Activated T-helper 17 cell treated with anti-CD3 and anti-CD28 coated beads, Interleukin-2, amount 50 U/mL, for 72 hours (primary cell): ENCODE data around the gene ATP6V1C2. TPM values are rescaled to one million over a fixed set of nuclear protein-coding genes. Genes with fewer than 3 reads are reported as not detected.
"Not testable (repeated sequence)": the region's sequence is repeated elsewhere in the genome, so short reads cannot be mapped to it uniquely, and the experiment has no call there.

Experiments
- ATAC-seq: fragments of 150-1000 bp; cut with Tn5 transposase; replicated peaks from 2 replicates; pipeline ENCODE4 v1.10.0; 2021; ENCODE audit warnings: mild to moderate bottlenecking, moderate library complexity
- H3K27ac Mint-ChIP-seq: one replicate; pipeline ENCODE4 v1.8.0; 2022; ENCODE audit warnings: mixed read lengths
- H3K27me3 Mint-ChIP-seq: one replicate; pipeline ENCODE4 v1.8.0; 2022; ENCODE audit warnings: mixed read lengths
- H3K36me3 Mint-ChIP-seq: one replicate; pipeline ENCODE4 v1.8.0; 2022; ENCODE audit warnings: low read depth, mild to moderate bottlenecking, mixed read lengths
- H3K4me1 Mint-ChIP-seq: one replicate; pipeline ENCODE4 v1.8.0; 2022; ENCODE audit warnings: mixed read lengths
- H3K4me3 Mint-ChIP-seq: one replicate; pipeline ENCODE4 v1.8.0; 2022; ENCODE audit warnings: mild to moderate bottlenecking, mixed read lengths
- H3K9me3 Mint-ChIP-seq: one replicate; pipeline ENCODE4 v1.8.0; 2022; ENCODE audit warnings: mixed read lengths
- total RNA-seq, 2 donors: library from RNA; stranded (reverse); gene quantifications; one replicate each; pipeline ENCODE4 v1.2.3, GENCODE V29; 2022

Gene ATP6V1C2
- total RNA-seq, 2 donors from 2014 or later: not detected

GRCh38 chr2:10793816-10794215, 72.4 kb downstream of the ATP6V1C2 start:
- no peak for ATAC-seq
- no peak overlapping the region for H3K4me3 Mint-ChIP-seq
- H3K27ac Mint-ChIP-seq: no peak overlapping the region
- no peaks in the 10 kb centered on the region for H3K27me3 Mint-ChIP-seq
- peaks cover 100% of the 10 kb centered on the region for H3K36me3 Mint-ChIP-seq
- peaks cover 39% of the 10 kb centered on the region for H3K4me1 Mint-ChIP-seq
- no peaks in the 10 kb centered on the region for H3K9me3 Mint-ChIP-seq

GRCh38 chr2:10794876-10795275, 73.4 kb downstream of the ATP6V1C2 start:
- H3K4me3 Mint-ChIP-seq: no peak overlapping the region
- peaks cover 100% of the 10 kb centered on the region for H3K36me3 Mint-ChIP-seq
- H3K27me3 Mint-ChIP-seq: no peaks in the 10 kb centered on the region
- no peak overlapping the region for H3K27ac Mint-ChIP-seq
- H3K4me1 Mint-ChIP-seq: peaks cover 40% of the 10 kb centered on the region
- H3K9me3 Mint-ChIP-seq: no peaks in the 10 kb centered on the region
- ATAC-seq: no peak

DNA sequence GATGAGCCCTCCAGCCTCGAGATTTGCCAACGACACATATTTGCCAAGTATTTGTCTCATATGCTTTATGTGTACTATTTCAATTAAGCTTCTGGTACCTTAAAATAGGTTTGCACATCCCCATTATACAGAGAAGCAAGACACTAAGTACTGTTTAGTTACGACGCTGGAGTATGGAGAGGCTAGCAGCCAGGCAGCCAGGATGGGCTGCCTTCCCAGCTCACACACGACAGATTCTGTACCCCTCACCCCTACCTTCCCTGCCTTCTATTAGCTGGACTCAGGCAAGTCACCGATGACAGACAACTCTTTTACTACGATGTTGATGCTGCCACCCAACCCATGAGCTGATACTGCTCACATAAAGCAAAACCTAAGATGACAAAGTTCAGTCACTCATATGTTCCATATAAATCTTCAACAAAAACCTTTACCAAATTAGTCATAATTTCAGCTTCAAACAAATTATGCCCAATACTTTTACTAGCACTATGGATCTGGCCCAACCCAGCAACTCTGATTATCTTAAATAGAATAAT, 74.1 kb downstream of the ATP6V1C2 start:
- peak overlapping the region; percentile 5 for H3K27ac Mint-ChIP-seq
- H3K4me1 Mint-ChIP-seq: peaks cover 35% of the 10 kb centered on the region
- peak; percentile 54 for ATAC-seq

DNA sequence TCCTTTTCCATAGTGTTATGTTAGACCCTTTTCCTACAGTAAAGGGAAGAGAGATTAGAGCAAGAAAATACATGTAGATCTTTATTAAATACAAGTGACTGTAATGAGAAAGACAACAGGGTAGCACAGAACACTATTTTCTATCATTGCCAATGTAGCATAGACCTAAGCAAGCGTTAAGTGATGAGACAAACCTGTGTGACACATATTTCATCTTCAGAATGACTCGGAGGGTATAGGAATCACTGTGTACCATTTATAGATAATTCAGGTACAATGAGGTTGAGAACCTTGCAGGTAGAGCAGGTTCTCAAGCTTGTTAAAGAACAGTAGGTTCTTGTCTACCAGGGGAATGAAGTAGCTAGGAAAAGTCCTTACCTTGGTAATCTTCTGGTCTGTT, 75.3 kb downstream of the ATP6V1C2 start:
- Mint-ChIP-seq H3K36me3 (peaks cover 100% of the 10 kb centered on the region), H3K4me3 (no peak overlapping the region), H3K9me3 (no peaks in the 10 kb centered on the region), H3K27ac (peak overlapping the region; percentile 5), H3K27me3 (no peaks in the 10 kb centered on the region), H3K4me1 (peaks cover 25% of the 10 kb centered on the region)
- ATAC-seq: peak; percentile 65

More for the DNA sequence above, 74.1 kb downstream of the ATP6V1C2 start:
- Mint-ChIP-seq H3K4me3 (no peak overlapping the region), H3K27me3 (no peaks in the 10 kb centered on the region), H3K9me3 (no peaks in the 10 kb centered on the region), H3K36me3 (peaks cover 100% of the 10 kb centered on the region)

- Mint-ChIP-seq H3K9me3 (no peaks in the 10 kb centered on the region), H3K4me1 (peaks cover 12% of the 10 kb centered on the region), H3K27ac (peak overlapping the region; percentile 63), H3K4me3 (no peak overlapping the region), H3K36me3 (peaks cover 100% of the 10 kb centered on the region), H3K27me3 (no peaks in the 10 kb centered on the region)
- ATAC-seq: no peak
Observed at GRCh38 chr2:10798783-10799182, 77.4 kb downstream of the ATP6V1C2 start.

DNA sequence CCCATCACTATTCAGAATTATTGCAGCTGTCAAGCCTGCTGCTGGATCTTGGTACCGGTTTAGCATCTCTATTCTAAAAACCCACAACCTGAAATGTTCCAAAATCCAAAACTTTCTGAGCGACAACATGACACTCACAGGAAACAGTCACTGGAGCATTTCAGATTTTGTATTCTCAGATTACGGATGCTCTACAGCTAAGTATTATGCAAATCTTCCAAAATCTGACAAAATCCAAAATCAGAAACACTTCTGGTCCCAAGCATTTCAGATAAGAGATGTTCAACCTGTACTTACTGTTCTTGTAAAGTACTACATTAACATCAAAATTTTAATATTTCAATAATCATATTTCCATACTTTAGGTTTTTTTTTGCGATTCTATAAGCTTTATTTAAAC, 78.7 kb downstream of the ATP6V1C2 start:
- Mint-ChIP-seq H3K27me3 (no peaks in the 10 kb centered on the region), H3K4me3 (no peak overlapping the region), H3K36me3 (peaks cover 98% of the 10 kb centered on the region), H3K4me1 (peaks cover 12% of the 10 kb centered on the region), H3K9me3 (no peaks in the 10 kb centered on the region), H3K27ac (no peak overlapping the region)
- ATAC-seq: no peak

- Mint-ChIP-seq H3K27me3 (no peaks in the 10 kb centered on the region), H3K27ac (peak overlapping the region; percentile 10), H3K4me3 (no peak overlapping the region), H3K4me1 (peaks cover 11% of the 10 kb centered on the region), H3K9me3 (no peaks in the 10 kb centered on the region), H3K36me3 (peaks cover 91% of the 10 kb centered on the region)
- ATAC-seq: no peak
Observed at GRCh38 chr2:10802657-10803056, 81.2 kb downstream of the ATP6V1C2 start.

DNA sequence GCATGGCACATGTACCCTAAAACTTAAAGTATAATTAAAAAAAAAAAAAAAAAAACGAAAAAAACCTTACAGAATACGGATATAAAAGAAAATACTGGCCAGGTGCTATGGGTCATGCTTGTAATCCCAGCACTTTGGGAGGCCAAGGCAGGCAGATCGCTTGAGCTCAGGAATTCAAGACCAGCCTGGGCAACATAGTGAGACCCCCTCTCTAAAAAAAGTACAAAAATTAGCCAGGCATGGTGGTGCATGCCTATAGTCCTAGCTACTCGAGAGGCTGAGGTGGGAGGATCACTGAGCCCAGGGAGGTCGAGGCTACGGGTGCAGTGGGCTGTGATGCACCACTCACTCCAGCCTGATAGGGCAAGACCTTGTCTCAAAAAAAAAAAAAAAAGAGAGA, 84.6 kb downstream of the ATP6V1C2 start:
- not testable (repeated sequence) for H3K27me3 Mint-ChIP-seq, H3K9me3 Mint-ChIP-seq, H3K4me3 Mint-ChIP-seq, H3K27ac Mint-ChIP-seq, ATAC-seq
- peaks cover 91% of the 10 kb centered on the region for H3K36me3 Mint-ChIP-seq
- peaks cover 26% of the 10 kb centered on the region for H3K4me1 Mint-ChIP-seq

GRCh38 chr2:10806543-10806942, 85.1 kb downstream of the ATP6V1C2 start:
- Mint-ChIP-seq H3K27ac (no peak overlapping the region), H3K27me3 (no peaks in the 10 kb centered on the region), H3K36me3 (peaks cover 91% of the 10 kb centered on the region), H3K4me1 (peaks cover 26% of the 10 kb centered on the region), H3K9me3 (no peaks in the 10 kb centered on the region), H3K4me3 (no peak overlapping the region)
- ATAC-seq: no peak

DNA sequence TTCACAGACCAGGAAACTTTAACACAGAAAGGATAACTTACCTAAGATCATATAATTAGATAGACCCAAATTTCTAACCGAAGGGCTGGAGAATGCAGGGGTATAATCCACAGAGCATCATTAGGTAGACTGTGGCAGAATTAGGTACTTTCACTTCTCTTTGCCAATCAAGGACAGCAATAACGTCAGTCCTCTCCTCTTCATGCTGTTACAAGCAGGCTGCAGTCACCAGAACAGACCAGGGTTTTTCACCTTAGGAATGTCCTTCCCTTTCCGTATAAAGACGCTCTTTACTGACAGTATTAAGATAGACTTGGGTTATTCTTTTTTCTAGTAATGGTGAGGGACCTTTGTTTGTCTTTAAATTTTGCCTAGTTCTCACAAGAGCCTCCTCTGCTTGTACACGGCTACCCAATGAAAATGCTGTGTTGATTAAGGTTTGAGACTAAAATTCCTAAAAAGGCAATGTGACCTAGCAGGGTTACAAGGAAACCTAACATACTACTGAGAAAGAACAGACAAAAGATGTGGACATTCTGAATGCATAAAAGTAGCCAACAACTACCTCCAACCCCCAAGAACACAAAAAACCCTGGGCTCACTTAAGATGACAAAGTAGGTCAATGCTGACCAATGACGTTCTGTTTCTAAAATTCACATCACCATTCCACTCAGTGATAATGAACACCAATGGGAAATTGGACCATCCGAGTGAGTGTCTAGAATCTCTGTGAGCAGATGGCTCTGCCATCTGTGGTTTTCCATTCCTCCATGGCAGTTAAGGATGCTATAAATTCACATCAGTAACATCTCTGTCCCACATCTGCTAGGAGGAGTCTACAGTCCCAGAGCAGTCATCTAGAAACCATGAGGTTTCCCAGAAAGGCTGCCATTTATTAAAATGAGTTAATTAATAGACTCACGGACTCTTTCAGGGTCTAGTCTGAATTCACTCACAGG, 89.1 kb downstream of the ATP6V1C2 start:
- Mint-ChIP-seq H3K27ac (peak overlapping the region; percentile 94), H3K9me3 (no peaks in the 10 kb centered on the region), H3K27me3 (no peaks in the 10 kb centered on the region), H3K4me1 (peaks cover 26% of the 10 kb centered on the region), H3K4me3 (peak overlapping the region; percentile 98), H3K36me3 (peaks cover 61% of the 10 kb centered on the region)
- ATAC-seq: peak; percentile 34

- Mint-ChIP-seq H3K4me3 (peak overlapping the region; percentile 98), H3K36me3 (peaks cover 55% of the 10 kb centered on the region), H3K27me3 (no peaks in the 10 kb centered on the region), H3K9me3 (no peaks in the 10 kb centered on the region), H3K27ac (peak overlapping the region; percentile 94), H3K4me1 (peaks cover 26% of the 10 kb centered on the region)
- ATAC-seq: no peak
Observed at GRCh38 chr2:10811517-10811916, 90.1 kb downstream of the ATP6V1C2 start.

DNA sequence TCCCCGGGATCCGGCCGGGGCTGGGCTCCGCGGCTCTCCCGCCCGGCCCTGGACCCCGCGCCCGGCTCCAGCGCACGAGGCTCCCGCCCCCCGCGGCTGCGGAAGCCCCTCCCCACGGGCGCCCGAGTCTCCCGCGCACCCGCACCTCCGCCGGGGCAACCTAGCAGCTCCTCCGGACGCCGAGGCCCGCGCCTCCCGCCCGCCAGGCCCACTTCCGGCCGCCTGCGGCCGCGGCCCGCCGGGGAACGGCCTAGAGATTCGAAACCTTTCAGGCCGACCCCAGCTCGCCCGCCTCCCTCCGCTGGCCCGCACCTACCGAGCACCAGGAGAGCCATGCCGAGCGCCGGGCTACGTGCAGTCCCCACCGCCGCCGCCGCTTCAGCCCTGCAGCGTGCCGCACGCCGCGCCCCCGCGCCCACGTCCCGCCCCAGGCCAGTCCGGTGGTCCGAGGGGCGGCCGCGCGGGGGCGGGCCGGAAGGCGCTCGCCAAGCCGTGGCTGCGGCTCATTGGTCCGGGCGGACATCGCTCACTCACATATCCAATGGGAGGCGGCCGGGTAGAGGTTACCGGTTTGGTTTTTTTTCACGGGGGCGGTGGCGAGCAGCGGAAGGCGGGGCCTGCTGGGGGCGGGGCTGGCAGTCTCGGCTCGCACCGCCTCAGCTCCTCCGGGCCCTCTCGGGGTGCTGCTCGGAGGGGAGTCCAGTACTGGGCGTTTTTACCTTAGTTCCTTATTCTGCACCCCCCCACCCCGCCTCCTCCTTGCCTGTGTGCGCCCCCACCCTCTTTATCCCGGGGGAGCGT, 91.1 kb downstream of the ATP6V1C2 start, which contains the start of gene PDIA6:
Gene PDIA6 (minus strand): TSS at position 424 of the 801 bp plus-strand sequence. CDS start 89 bp downstream, at position 335.
- H3K4me1 Mint-ChIP-seq: peaks cover 22% of the 10 kb centered on the region
- H3K4me3 Mint-ChIP-seq: peak within 1 kb of the TSS; percentile 98
- no peaks in the 10 kb centered on the region for H3K9me3 Mint-ChIP-seq
- H3K27ac Mint-ChIP-seq: peak within 1 kb of the TSS; percentile 94
- peak; percentile 92 for ATAC-seq
- peaks cover 44% of the 10 kb centered on the region for H3K36me3 Mint-ChIP-seq
- no peaks in the 10 kb centered on the region for H3K27me3 Mint-ChIP-seq

- H3K27me3 Mint-ChIP-seq, H3K9me3 Mint-ChIP-seq, ATAC-seq: not testable (repeated sequence)
- H3K27ac Mint-ChIP-seq: peak overlapping the region; percentile 25
- peaks cover 35% of the 10 kb centered on the region for H3K36me3 Mint-ChIP-seq
- peak overlapping the region; percentile 75 for H3K4me3 Mint-ChIP-seq
- peaks cover 13% of the 10 kb centered on the region for H3K4me1 Mint-ChIP-seq
Observed at GRCh38 chr2:10813163-10814138, 92.0 kb downstream of the ATP6V1C2 start.
